ENCODE measurements around the gene HINT2.

HINT2 gene

GRCh38 chr9:35828716-35829083 lies 13.9 kb upstream of the HINT2 start, which contains the start of gene FAM221B:
FAM221B (minus strand) TSS chr9:35828732; CDS start chr9:35826161, 2,571 bp downstream.
- peaks cover 10% of the 10 kb centered on the region for H3K4me1 ChIP-seq (ENCODE audit: control insufficient read depth, insufficient read depth, low read length)
- H3K27me3 ChIP-seq (ENCODE audit: control insufficient read depth, insufficient read depth, low read length, poor library complexity, severe bottlenecking) = no peaks in the 10 kb centered on the region
- H3K9me3 ChIP-seq (ENCODE audit: control insufficient read depth, low read length) = no peaks in the 10 kb centered on the region
- peak within 1 kb of the TSS; percentile 63 for H3K4me3 ChIP-seq (ENCODE audit: insufficient read depth, low read depth, low read length)
- WGBS, 2 experiments = 7 to 12% methylated on average over 21 of the region's 21 CpGs
- H3K27ac ChIP-seq (ENCODE audit: insufficient read depth, low read depth, low read length, poor library complexity, severe bottlenecking) = peak within 1 kb of the TSS; percentile 68
- H3K36me3 ChIP-seq (ENCODE audit: control insufficient read depth, insufficient read depth, low read length) = no peaks in the 10 kb centered on the region

DNA sequence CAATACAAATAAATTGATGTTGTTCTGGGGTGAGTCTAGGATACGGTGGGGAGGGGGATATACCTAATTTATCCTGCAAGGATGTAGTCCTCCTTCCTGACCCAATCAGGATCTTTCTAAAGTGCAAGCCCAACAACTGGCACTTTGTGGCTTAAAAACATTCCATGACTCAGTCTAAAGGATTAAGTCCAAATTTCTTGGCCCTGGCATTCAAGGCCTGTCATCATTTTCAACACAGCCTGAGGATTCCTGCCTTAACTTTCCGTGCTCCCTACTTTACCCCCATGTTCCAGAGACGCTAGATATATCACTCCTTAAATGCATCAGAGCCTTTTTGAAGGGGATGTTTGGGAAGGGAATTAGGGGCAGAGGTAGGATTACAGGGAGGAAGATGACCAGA lies 12.6 kb upstream of the HINT2 start:
- H3K9me3 ChIP-seq (ENCODE audit: control insufficient read depth, low read length) = no peaks in the 10 kb centered on the region
- H3K4me3 ChIP-seq (ENCODE audit: insufficient read depth, low read depth, low read length) = no peak overlapping the region
- H3K27me3 ChIP-seq (ENCODE audit: control insufficient read depth, insufficient read depth, low read length, poor library complexity, severe bottlenecking) = no peaks in the 10 kb centered on the region
- H3K27ac ChIP-seq (ENCODE audit: insufficient read depth, low read depth, low read length, poor library complexity, severe bottlenecking) = no peak overlapping the region
- WGBS, 2 experiments = 96 to 100% methylated on average over 2 to 3 of the region's 3 CpGs
- H3K4me1 ChIP-seq (ENCODE audit: control insufficient read depth, insufficient read depth, low read length) = peaks cover 10% of the 10 kb centered on the region
- no peaks in the 10 kb centered on the region for H3K36me3 ChIP-seq (ENCODE audit: control insufficient read depth, insufficient read depth, low read length)

DNA sequence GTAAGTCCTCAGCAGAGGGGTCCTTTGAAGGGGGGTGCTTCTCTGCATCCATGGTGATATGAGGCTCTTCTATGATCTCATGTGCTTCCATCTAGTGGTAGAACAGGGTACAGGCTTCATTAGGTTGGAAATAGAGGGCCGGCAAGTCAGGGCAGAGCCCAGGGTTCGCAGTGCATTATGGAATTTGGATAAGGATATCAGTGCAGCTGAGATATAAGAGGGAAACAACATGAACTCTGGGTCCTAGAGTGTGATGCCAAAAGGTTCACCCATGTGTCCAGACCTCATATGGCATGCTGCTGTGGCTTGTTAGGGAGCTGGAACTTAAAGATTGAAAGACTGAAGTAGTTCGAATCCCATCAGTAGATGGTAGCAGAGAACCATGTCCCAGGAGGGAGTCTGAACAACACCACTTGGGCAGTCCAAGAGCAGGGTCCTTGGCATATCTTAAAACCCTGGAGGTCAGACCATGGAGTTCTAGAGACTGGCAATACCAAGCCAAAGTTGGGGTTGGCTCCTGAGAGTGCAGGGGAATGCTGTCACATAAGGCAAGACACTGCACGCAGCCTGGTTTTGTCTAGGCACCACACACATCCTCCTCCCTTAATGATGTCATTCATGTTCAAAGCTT lies 11.3 kb upstream of the HINT2 start:
- Histone ChIP-seq H3K36me3 (ENCODE audit: control insufficient read depth, insufficient read depth, low read length) (no peaks in the 10 kb centered on the region), H3K27me3 (ENCODE audit: control insufficient read depth, insufficient read depth, low read length, poor library complexity, severe bottlenecking) (no peaks in the 10 kb centered on the region), H3K4me3 (ENCODE audit: insufficient read depth, low read depth, low read length) (no peak overlapping the region), H3K27ac (ENCODE audit: insufficient read depth, low read depth, low read length, poor library complexity, severe bottlenecking) (peak overlapping the region; percentile 23), H3K9me3 (ENCODE audit: control insufficient read depth, low read length) (no peaks in the 10 kb centered on the region), H3K4me1 (ENCODE audit: control insufficient read depth, insufficient read depth, low read length) (peaks cover 10% of the 10 kb centered on the region)
- 68 to 71% methylated on average over 4 of the region's 4 CpGs for WGBS, 2 experiments

DNA sequence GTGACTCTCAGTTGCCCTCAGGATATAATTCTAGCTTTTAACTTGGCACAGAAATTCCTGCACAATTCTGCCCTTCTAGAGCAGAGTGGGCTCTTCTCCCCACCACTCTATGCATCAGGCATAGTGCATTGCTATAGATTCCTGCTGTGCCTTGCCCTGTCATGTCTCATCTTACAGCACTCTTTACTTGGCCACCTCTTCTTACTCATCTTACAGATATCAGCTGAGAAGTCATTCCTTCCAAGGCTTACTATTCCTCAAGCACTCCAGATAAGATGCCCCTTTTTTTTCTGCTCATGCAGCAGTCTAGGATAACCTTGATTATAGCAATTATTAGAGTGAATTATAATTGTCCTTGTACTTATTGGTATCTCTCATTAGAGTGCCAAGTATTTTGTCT lies 8.1 kb upstream of the HINT2 start:
- Histone ChIP-seq H3K27me3 (ENCODE audit: control insufficient read depth, insufficient read depth, low read length, poor library complexity, severe bottlenecking) (no peaks in the 10 kb centered on the region), H3K27ac (ENCODE audit: insufficient read depth, low read depth, low read length, poor library complexity, severe bottlenecking) (no peak overlapping the region), H3K4me1 (ENCODE audit: control insufficient read depth, insufficient read depth, low read length) (no peaks in the 10 kb centered on the region), H3K36me3 (ENCODE audit: control insufficient read depth, insufficient read depth, low read length) (no peaks in the 10 kb centered on the region), H3K4me3 (ENCODE audit: insufficient read depth, low read depth, low read length) (no peak overlapping the region), H3K9me3 (ENCODE audit: control insufficient read depth, low read length) (no peaks in the 10 kb centered on the region)

DNA sequence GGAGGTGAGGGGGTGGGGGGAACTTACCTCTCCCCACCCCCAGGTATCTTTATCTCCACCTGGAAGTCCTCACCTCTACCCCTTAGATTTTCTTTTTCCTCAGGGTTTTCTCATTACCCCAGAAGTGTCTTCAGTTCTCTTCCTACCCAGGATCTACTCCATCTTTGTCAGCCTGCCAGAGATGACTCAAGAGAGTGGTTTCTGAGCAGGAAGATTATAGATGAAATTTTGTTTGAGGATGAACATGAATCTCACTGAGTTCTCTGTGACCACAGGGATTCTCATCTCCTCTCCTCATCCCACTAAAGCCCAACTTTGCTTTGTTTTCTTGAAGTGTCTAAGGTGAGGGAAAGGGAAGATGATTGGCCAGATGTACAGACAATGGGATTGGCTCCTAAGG lies 5.2 kb upstream of the HINT2 start:
- Histone ChIP-seq H3K27ac (ENCODE audit: insufficient read depth, low read depth, low read length, poor library complexity, severe bottlenecking) (no peak overlapping the region), H3K27me3 (ENCODE audit: control insufficient read depth, insufficient read depth, low read length, poor library complexity, severe bottlenecking) (no peaks in the 10 kb centered on the region), H3K36me3 (ENCODE audit: control insufficient read depth, insufficient read depth, low read length) (no peaks in the 10 kb centered on the region), H3K4me1 (ENCODE audit: control insufficient read depth, insufficient read depth, low read length) (no peaks in the 10 kb centered on the region), H3K4me3 (ENCODE audit: insufficient read depth, low read depth, low read length) (no peak overlapping the region), H3K9me3 (ENCODE audit: control insufficient read depth, low read length) (no peaks in the 10 kb centered on the region)

DNA sequence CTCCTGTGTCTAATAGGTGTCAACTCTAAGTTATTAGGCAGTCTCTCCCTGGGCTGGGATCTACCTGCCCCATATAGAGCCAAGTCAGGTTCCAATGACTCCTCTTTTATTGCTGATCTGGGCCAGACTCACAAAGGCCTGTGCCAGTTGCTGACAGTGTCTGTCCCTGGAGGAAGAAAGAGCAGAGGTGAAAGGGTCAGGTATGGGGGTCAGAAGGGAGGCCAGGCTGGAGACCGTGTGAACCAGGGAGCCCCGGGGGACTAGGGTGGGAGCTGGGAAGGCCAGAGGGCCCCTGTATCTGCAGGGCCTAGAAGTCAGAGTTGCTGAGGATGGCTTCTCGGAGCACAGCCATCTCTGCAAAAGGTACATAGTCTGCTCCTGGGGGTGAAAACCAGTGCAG lies 3.5 kb upstream of the HINT2 start:
- no peaks in the 10 kb centered on the region for H3K36me3 ChIP-seq (ENCODE audit: control insufficient read depth, insufficient read depth, low read length)
- H3K27ac ChIP-seq (ENCODE audit: insufficient read depth, low read depth, low read length, poor library complexity, severe bottlenecking) = no peak overlapping the region
- H3K9me3 ChIP-seq (ENCODE audit: control insufficient read depth, low read length) = no peaks in the 10 kb centered on the region
- peaks cover 9% of the 10 kb centered on the region for H3K4me1 ChIP-seq (ENCODE audit: control insufficient read depth, insufficient read depth, low read length)
- H3K4me3 ChIP-seq (ENCODE audit: insufficient read depth, low read depth, low read length) = no peak overlapping the region
- WGBS, 2 experiments = 89 to 90% methylated on average over 3 of the region's 3 CpGs
- no peaks in the 10 kb centered on the region for H3K27me3 ChIP-seq (ENCODE audit: control insufficient read depth, insufficient read depth, low read length, poor library complexity, severe bottlenecking)

DNA sequence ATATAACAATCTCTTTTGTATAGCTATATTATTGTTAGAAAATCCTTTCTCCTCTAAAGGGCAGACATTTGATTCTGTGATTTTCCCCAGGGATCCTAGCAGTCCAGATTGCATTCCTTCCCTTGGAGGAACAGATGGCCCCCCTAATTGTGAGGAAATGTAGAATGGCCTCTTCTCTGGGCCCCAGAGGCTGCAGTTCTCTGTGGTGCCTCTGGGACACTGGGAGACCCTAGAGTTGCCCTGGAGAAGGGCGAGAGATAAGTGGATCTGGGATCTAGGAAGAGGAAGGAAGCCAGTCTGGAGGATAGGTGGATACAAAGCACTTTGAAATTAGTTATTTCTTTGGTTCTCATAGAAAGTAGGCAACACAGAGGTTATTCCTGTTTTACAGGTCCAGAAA lies 1.9 kb upstream of the HINT2 start:
- no peaks in the 10 kb centered on the region for H3K9me3 ChIP-seq (ENCODE audit: control insufficient read depth, low read length)
- WGBS, 2 experiments = 67 to 72% methylated on average over 1 of the region's 1 CpG
- peaks cover 13% of the 10 kb centered on the region for H3K4me1 ChIP-seq (ENCODE audit: control insufficient read depth, insufficient read depth, low read length)
- H3K36me3 ChIP-seq (ENCODE audit: control insufficient read depth, insufficient read depth, low read length) = no peaks in the 10 kb centered on the region
- no peak overlapping the region for H3K27ac ChIP-seq (ENCODE audit: insufficient read depth, low read depth, low read length, poor library complexity, severe bottlenecking)
- no peaks in the 10 kb centered on the region for H3K27me3 ChIP-seq (ENCODE audit: control insufficient read depth, insufficient read depth, low read length, poor library complexity, severe bottlenecking)
- no peak overlapping the region for H3K4me3 ChIP-seq (ENCODE audit: insufficient read depth, low read depth, low read length)

DNA sequence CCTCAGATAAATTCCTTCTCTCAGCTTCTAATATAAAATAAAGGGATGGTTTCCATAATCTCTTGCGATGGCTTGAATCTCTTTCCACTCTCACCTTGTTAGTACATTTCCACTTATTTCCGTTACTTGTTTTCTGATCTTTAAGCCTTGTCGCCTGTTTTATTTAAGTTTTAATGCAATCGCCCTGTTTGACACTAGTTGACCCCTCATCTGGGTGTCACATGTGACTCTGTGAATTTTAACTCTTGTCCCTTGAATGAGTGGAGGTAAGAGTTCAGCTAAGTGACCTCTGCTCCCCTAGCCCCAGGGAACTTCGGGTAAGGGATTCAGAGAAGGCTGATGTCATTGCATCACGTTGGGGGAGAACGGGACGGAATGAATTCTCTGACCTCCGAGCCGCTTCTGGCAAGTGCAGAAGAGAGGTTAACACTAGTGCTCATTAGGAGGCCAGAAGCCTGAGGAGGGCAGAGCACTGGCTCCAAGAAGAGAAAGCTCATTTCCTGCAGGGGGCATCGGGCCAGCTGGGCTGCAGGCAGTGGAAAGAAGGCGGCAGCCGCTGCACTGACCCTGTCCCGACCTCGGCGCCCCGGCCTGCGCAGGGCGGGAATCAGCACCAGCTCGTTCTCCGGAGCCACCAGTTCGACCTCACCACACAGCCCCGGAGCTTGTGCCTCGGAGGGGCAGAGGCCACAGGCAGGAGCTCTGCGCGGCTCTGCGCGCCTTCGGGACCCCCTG lies 569 bp downstream of the HINT2 start:
- 10 to 11% methylated on average over 29 of the region's 29 CpGs for WGBS, 2 experiments
- Histone ChIP-seq H3K27ac (ENCODE audit: insufficient read depth, low read depth, low read length, poor library complexity, severe bottlenecking) (peak overlapping the region; percentile 93), H3K4me3 (ENCODE audit: insufficient read depth, low read depth, low read length) (peak overlapping the region; percentile 72), H3K27me3 (ENCODE audit: control insufficient read depth, insufficient read depth, low read length, poor library complexity, severe bottlenecking) (no peaks in the 10 kb centered on the region), H3K4me1 (ENCODE audit: control insufficient read depth, insufficient read depth, low read length) (peaks cover 13% of the 10 kb centered on the region), H3K36me3 (ENCODE audit: control insufficient read depth, insufficient read depth, low read length) (no peaks in the 10 kb centered on the region), H3K9me3 (ENCODE audit: control insufficient read depth, low read length) (no peaks in the 10 kb centered on the region)

- Histone ChIP-seq H3K9me3 (ENCODE audit: control insufficient read depth, low read length) (no peaks in the 10 kb centered on the region), H3K4me1 (ENCODE audit: control insufficient read depth, insufficient read depth, low read length) (peaks cover 13% of the 10 kb centered on the region), H3K27me3 (ENCODE audit: control insufficient read depth, insufficient read depth, low read length, poor library complexity, severe bottlenecking) (no peaks in the 10 kb centered on the region), H3K4me3 (ENCODE audit: insufficient read depth, low read depth, low read length) (peak overlapping the region; percentile 72), H3K36me3 (ENCODE audit: control insufficient read depth, insufficient read depth, low read length) (peaks cover 3% of the 10 kb centered on the region), H3K27ac (ENCODE audit: insufficient read depth, low read depth, low read length, poor library complexity, severe bottlenecking) (peak overlapping the region; percentile 93)
- 89 to 90% methylated on average over 10 of the region's 10 CpGs for WGBS, 2 experiments
Observed at GRCh38 chr9:35813434-35814105, 1.3 kb downstream of the HINT2 start.

GRCh38 chr9:35812025-35812602 lies 2.7 kb downstream of the HINT2 start, which contains the start of gene SPAG8:
SPAG8 (minus strand) TSS chr9:35812262; CDS start chr9:35812147, 115 bp downstream.
- Histone ChIP-seq H3K4me1 (ENCODE audit: control insufficient read depth, insufficient read depth, low read length) (peaks cover 13% of the 10 kb centered on the region), H3K36me3 (ENCODE audit: control insufficient read depth, insufficient read depth, low read length) (peaks cover 3% of the 10 kb centered on the region), H3K27ac (ENCODE audit: insufficient read depth, low read depth, low read length, poor library complexity, severe bottlenecking) (no peak within 1 kb of the TSS), H3K4me3 (ENCODE audit: insufficient read depth, low read depth, low read length) (peak within 1 kb of the TSS; percentile 33), H3K27me3 (ENCODE audit: control insufficient read depth, insufficient read depth, low read length, poor library complexity, severe bottlenecking) (no peaks in the 10 kb centered on the region), H3K9me3 (ENCODE audit: control insufficient read depth, low read length) (no peaks in the 10 kb centered on the region)
- 4 to 6% methylated on average over 28 of the region's 28 CpGs for WGBS, 2 experiments
